A549 (cell line): ENCODE results near the gene MIPOL1. TPM values are rescaled to one million over a fixed set of nuclear protein-coding genes. Genes with fewer than 3 reads are reported as not detected.
A peak's percentile ranks its signal among the peaks of the same experiment; 100 is the strongest.

Source experiments
- ATAC-seq, 2 experiments: fragments of 200-7000 bp in 1 of 2; fragments of >200 bp in 1 of 2; cut with Nextera tagmentation in 1 of 2; cut with Tn5 transposase in 1 of 2; 3 replicates each; pipeline versions ENCODE4 v1.8.0 to v1.9.1; 2018 to 2020; ENCODE audit warnings: mild to moderate bottlenecking in 1 of 2, moderate library complexity in 1 of 2
- CTCF ChIA-PET: fragments of 300-600 bp; sonication (Branson Sonifier 250); formaldehyde crosslinking; extraction: SDS; loops from one replicate; lab custom pipeline; 2021; ENCODE audit warnings: antibody characterized with exemption, inconsistent platforms; lab: Yijun Ruan, JAX
- POLR2A ChIA-PET: fragments of 350-600 bp; formaldehyde crosslinking; extraction: SDS; loops from one replicate; lab custom pipeline; 2021; ENCODE audit warnings: antibody characterized with exemption, inconsistent platforms; lab: Yijun Ruan, JAX
- DNase-seq, 2 experiments: peaks; one replicate each; pipeline versions ENCODE4 v3.0.0 to v3.0.0-alpha.2; 2011 to 2016; ENCODE audit warnings: low read depth in 1 of 2, low spot score in 1 of 2
- FAIRE-seq: peaks from 2 replicates; lab custom pipeline; 2011; peaks lifted over from hg19 to GRCh38; lab: Jason Lieb, UNC
- H3K27ac ChIP-seq, 2 experiments: fragments of >200 bp; sonication (Bioruptor Twin); formaldehyde crosslinking; 3 replicates each; pipeline ENCODE4 v1.5.1; 2016 to 2017
- H3K4me1 ChIP-seq: fragments of >200 bp; sonication (Bioruptor Twin); formaldehyde crosslinking; 3 replicates; pipeline ENCODE4 v1.6.1; 2016
- H3K4me2 ChIP-seq: fragments of >200 bp; sonication (Bioruptor Twin); formaldehyde crosslinking; 3 replicates; pipeline ENCODE4 v1.6.1; 2016
- H3K4me3 ChIP-seq: fragments of >200 bp; sonication (Bioruptor Twin); formaldehyde crosslinking; 3 replicates; pipeline ENCODE4 v1.5.1; 2016
- H3K9me3 ChIP-seq: fragments of >200 bp; sonication (Bioruptor Twin); formaldehyde crosslinking; 3 replicates; pipeline ENCODE4 v1.6.1; 2016
- BHLHE40 ChIP-seq: IDR thresholded peaks from 2 replicates; pipeline ENCODE4 v1.6.1; 2012; ENCODE audit warnings: low read depth, low read length, inconsistent platforms
- CHD4 ChIP-seq: fragments of 200-600 bp; sonication (generic); IDR thresholded peaks from 2 replicates; pipeline ENCODE4 v1.6.1; 2016; ENCODE audit warnings: antibody characterized with exemption, mild to moderate bottlenecking, borderline replicate concordance
- EHF ChIP-seq: fragments of 250-450 bp; sonication (Bioruptor Pico); IDR thresholded peaks from 2 replicates; pipeline ENCODE4 v1.5.0; 2020; ENCODE audit warnings: mild to moderate bottlenecking
- EHMT2 ChIP-seq: fragments of 200-600 bp; sonication (generic); IDR thresholded peaks from 2 replicates; pipeline ENCODE4 v1.6.1; 2016; ENCODE audit warnings: antibody characterized with exemption, low read depth, mild to moderate bottlenecking, moderate library complexity
- FOSB ChIP-seq: fragments of 250-450 bp; sonication (Bioruptor Pico); IDR thresholded peaks from 2 replicates; pipeline ENCODE4 v1.5.0; 2020; ENCODE audit warnings: mild to moderate bottlenecking, moderate library complexity
- KDM1A ChIP-seq: fragments of 200-600 bp; sonication (generic); IDR thresholded peaks from 2 replicates; pipeline ENCODE4 v1.6.1; 2016; ENCODE audit warnings: low read depth, mild to moderate bottlenecking
- KDM5A ChIP-seq: fragments of 200-600 bp; sonication (generic); IDR thresholded peaks from 2 replicates; pipeline ENCODE4 v1.6.1; 2016; ENCODE audit warnings: antibody characterized with exemption, mild to moderate bottlenecking
- MAFK ChIP-seq: fragments of 450-650 bp; IDR thresholded peaks from 2 replicates; pipeline ENCODE4 v1.6.1; 2014; ENCODE audit not compliant: partially characterized antibody
- NPAS2 ChIP-seq: fragments of 250-450 bp; sonication (Bioruptor Pico); IDR thresholded peaks from 2 replicates; pipeline ENCODE4 v1.8.0; 2022; ENCODE audit warnings: mild to moderate bottlenecking, moderate library complexity, borderline replicate concordance
- POLR2AphosphoS2 ChIP-seq: conservative IDR thresholded peaks from 2 replicates; pipeline ENCODE4 v1.6.1; 2012; ENCODE audit warnings: low read length, improper control_type of control experiment, inconsistent platforms
- SMC3 ChIP-seq: fragments of >200 bp; sonication (Bioruptor Twin); formaldehyde crosslinking; IDR thresholded peaks from 3 replicates; pipeline ENCODE4 v1.6.1; 2018; ENCODE audit warnings: inconsistent platforms
- TFCP2L1 ChIP-seq: fragments of 250-450 bp; sonication (Bioruptor Pico); IDR thresholded peaks from 2 replicates; pipeline ENCODE4 v1.5.0; 2021; ENCODE audit warnings: mild to moderate bottlenecking
- ZC3H11A ChIP-seq: fragments of 450-650 bp; IDR thresholded peaks from 2 replicates; pipeline ENCODE4 v1.6.1; 2014; ENCODE audit warnings: antibody characterized with exemption, mild to moderate bottlenecking
- ZFP36 ChIP-seq: fragments of 450-650 bp; IDR thresholded peaks from 2 replicates; pipeline ENCODE4 v1.6.1; 2014; ENCODE audit warnings: borderline replicate concordance; ENCODE audit not compliant: partially characterized antibody
- ZNF302 ChIP-seq: fragments of 250-450 bp; sonication (Bioruptor Pico); IDR thresholded peaks from 2 replicates; pipeline ENCODE4 v1.9.0; 2021; ENCODE audit warnings: inconsistent platforms, mild to moderate bottlenecking, moderate library complexity
- WGBS: methylation state at CpG from one replicate; pipeline ENCODE4 v1.1.6; 2017; ENCODE audit errors: missing lambda C conversion rate; 5-methylcytosine and 5-hydroxymethylcytosine counted together
- polyA plus RNA-seq, 4 experiments: library from polyadenylated mRNA; depleted of rRNA in 3 of 4; stranded (reverse); fragments of >200 nt; fragmentation: RNase III in 1 of 4; extraction: RNeasy Plus Mini Kit Qiagen cat#74134 plus additional on column Dnase treatment in 1 of 4; gene quantifications; 2 replicates in 3 of 4; 3 replicates in 1 of 4; pipeline ENCODE4 v1.2.3, GENCODE V29; 2011 to 2017
- TF ChIP-seq, protein P1 (sequence below): fragments of >200 bp; sonication (Bioruptor Twin); formaldehyde crosslinking; IDR thresholded peaks from 2 replicates; pipeline ENCODE4 v1.6.1; 2016
- TF ChIP-seq, protein P2 (sequence below): fragments of 250-450 bp; sonication (Bioruptor Pico); IDR thresholded peaks from 2 replicates; pipeline ENCODE4 v1.5.0; 2020; ENCODE audit warnings: low read depth, mild to moderate bottlenecking, moderate library complexity
- TF ChIP-seq, protein P3 (sequence below): fragments of 450-650 bp; IDR thresholded peaks from 2 replicates; pipeline ENCODE4 v1.6.1; 2014; ENCODE audit warnings: antibody characterized with exemption
- TF ChIP-seq, protein P4 (sequence below): IDR thresholded peaks from 2 replicates; pipeline ENCODE4 v1.6.1; 2012
- TF ChIP-seq, protein P5 (sequence below): fragments of >200 bp; sonication (Bioruptor Twin); formaldehyde crosslinking; IDR thresholded peaks from 3 replicates; pipeline ENCODE4 v1.5.1; 2016
- TF ChIP-seq, protein P6 (sequence below): IDR thresholded peaks from 2 replicates; pipeline ENCODE4 v1.6.1; 2012

Gene MIPOL1
- polyA plus RNA-seq, 2 of the 4 experiments (the other 2 are of a cell fraction) = 5.2 to 13.4 TPM

DNA sequence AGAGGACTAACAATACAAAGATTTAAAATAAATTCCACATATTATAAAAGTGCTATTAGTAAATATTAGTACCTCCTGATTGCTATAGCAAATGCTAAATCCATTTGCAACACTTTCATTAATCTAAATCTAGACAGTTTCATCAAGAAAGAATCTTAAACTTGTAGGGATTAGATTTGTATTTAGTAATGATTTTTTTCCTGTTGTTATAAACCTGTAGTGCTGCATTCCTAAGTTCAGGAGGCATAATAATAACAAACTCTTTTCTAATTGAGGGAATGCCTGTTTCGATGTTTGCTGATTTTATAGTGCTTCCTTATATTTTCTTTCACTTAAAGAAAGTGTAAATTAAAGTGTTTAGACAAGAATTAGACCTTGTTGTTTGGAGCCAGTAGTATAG is 231.2 kb downstream of the MIPOL1 start:
- no peaks in the 10 kb centered on the region for H3K9me3 ChIP-seq
- no peak overlapping the region for H3K4me3 ChIP-seq
- TF ChIP-seq ZFP36 (no peak), POLR2AphosphoS2 (no peak), EHF (CRISPR knock-in tag) (no peak), ZNF302 (CRISPR knock-in tag) (no peak), KDM1A (no peak), SMC3 (no peak), ZC3H11A (no peak), BHLHE40 (no peak), NPAS2 (CRISPR knock-in tag) (no peak), KDM5A (no peak), EHMT2 (no peak), CHD4 (no peak), TFCP2L1 (no peak), FOSB (no peak)
- TF ChIP-seq, protein P1, sequence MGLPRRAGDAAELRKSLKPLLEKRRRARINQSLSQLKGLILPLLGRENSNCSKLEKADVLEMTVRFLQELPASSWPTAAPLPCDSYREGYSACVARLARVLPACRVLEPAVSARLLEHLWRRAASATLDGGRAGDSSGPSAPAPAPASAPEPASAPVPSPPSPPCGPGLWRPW = no peak
- TF ChIP-seq, protein P2, sequence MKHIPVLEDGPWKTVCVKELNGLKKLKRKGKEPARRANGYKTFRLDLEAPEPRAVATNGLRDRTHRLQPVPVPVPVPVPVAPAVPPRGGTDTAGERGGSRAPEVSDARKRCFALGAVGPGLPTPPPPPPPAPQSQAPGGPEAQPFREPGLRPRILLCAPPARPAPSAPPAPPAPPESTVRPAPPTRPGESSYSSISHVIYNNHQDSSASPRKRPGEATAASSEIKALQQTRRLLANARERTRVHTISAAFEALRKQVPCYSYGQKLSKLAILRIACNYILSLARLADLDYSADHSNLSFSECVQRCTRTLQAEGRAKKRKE (CRISPR knock-in tag) = no peak
- TF ChIP-seq, protein P3, sequence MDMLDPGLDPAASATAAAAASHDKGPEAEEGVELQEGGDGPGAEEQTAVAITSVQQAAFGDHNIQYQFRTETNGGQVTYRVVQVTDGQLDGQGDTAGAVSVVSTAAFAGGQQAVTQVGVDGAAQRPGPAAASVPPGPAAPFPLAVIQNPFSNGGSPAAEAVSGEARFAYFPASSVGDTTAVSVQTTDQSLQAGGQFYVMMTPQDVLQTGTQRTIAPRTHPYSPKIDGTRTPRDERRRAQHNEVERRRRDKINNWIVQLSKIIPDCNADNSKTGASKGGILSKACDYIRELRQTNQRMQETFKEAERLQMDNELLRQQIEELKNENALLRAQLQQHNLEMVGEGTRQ = no peak
- TF ChIP-seq, protein P4, sequence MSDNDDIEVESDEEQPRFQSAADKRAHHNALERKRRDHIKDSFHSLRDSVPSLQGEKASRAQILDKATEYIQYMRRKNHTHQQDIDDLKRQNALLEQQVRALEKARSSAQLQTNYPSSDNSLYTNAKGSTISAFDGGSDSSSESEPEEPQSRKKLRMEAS = no peak
- TF ChIP-seq, protein P5, sequence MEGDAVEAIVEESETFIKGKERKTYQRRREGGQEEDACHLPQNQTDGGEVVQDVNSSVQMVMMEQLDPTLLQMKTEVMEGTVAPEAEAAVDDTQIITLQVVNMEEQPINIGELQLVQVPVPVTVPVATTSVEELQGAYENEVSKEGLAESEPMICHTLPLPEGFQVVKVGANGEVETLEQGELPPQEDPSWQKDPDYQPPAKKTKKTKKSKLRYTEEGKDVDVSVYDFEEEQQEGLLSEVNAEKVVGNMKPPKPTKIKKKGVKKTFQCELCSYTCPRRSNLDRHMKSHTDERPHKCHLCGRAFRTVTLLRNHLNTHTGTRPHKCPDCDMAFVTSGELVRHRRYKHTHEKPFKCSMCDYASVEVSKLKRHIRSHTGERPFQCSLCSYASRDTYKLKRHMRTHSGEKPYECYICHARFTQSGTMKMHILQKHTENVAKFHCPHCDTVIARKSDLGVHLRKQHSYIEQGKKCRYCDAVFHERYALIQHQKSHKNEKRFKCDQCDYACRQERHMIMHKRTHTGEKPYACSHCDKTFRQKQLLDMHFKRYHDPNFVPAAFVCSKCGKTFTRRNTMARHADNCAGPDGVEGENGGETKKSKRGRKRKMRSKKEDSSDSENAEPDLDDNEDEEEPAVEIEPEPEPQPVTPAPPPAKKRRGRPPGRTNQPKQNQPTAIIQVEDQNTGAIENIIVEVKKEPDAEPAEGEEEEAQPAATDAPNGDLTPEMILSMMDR = no peak
- TF ChIP-seq, protein P6, sequence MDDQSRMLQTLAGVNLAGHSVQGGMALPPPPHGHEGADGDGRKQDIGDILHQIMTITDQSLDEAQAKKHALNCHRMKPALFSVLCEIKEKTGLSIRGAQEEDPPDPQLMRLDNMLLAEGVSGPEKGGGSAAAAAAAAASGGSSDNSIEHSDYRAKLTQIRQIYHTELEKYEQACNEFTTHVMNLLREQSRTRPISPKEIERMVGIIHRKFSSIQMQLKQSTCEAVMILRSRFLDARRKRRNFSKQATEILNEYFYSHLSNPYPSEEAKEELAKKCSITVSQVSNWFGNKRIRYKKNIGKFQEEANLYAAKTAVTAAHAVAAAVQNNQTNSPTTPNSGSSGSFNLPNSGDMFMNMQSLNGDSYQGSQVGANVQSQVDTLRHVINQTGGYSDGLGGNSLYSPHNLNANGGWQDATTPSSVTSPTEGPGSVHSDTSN = no peak
- ChIA-PET POLR2A (no interaction called here), CTCF (no interaction called here)
- no peak overlapping the region for H3K4me2 ChIP-seq
- no peaks in the 10 kb centered on the region for H3K4me1 ChIP-seq
- WGBS = 80% methylated on average over 1 of the region's 1 CpG
- DNase-seq (no peak), FAIRE-seq (no peak), ATAC-seq (no peak)
- H3K27ac ChIP-seq = no peak overlapping the region

DNA sequence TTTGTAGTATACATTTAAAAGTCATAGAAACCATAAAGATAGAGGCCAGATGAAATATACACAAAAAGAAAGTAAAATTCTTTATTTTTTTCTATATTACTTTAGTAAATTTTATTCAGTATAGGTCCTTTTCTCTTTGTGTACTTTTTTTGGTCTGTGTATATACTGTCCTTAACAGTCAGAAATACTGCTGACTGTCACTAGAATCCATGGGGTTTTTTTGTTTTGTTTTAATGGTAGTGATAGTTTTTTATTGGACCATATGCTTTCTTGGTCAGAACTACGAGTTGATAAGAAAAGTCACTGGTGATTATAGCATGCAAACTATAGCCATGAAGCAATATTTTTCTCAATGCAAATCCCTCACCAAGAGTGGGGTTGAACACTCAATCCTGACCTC is 231.9 kb downstream of the MIPOL1 start:
- CTCF ChIA-PET = no interaction called here
- FAIRE-seq (no peak), ATAC-seq (no peak), DNase-seq (no peak)
- POLR2A ChIA-PET = no interaction called here
- TF ChIP-seq, protein P1 = no peak
- TF ChIP-seq MAFK (peak; percentile 1), SMC3 (no peak)
- no peaks in the 10 kb centered on the region for H3K4me1 ChIP-seq
- no peak overlapping the region for H3K4me3 ChIP-seq
- no peak overlapping the region for H3K27ac ChIP-seq
- no peaks in the 10 kb centered on the region for H3K9me3 ChIP-seq
- 79% methylated on average over 1 of the region's 1 CpG for WGBS
- H3K4me2 ChIP-seq = no peak overlapping the region
